ENCODE measurements around the gene DAPP1.

GRCh38 chr4:99807666-99808065 lies 9.0 kb upstream of the DAPP1 start:
- TF ChIP-seq CTCF (IDR thresholded peaks at IDR 0.05) (no peak), POLR2AphosphoS5 (IDR thresholded peaks at IDR 0.05) (no peak)

Data from gastroesophageal sphincter (tissue), 3 donors.